GM12878 (cell line): ENCODE results near the gene LITAF. TPM values are rescaled to one million over a fixed set of nuclear protein-coding genes. Genes with fewer than 3 reads are reported as not detected.

Experiments used
- CHD4 ChIP-seq: fragments of 200-600 bp; sonication (generic); IDR thresholded peaks from 2 replicates; pipeline ENCODE4 v1.6.1; 2016; ENCODE audit warnings: mild to moderate bottlenecking
- DPF2 ChIP-seq: fragments of 450-650 bp; IDR thresholded peaks from 2 replicates; pipeline ENCODE4 v1.6.1; 2017; ENCODE audit warnings: mild to moderate bottlenecking
- EP300 ChIP-seq, 2 experiments: fragments of 150-350 bp in 1 of 2; IDR thresholded peaks; 2 replicates each; pipeline ENCODE4 v1.6.1; 2011 to 2012; ENCODE audit warnings: low read depth in 2 of 2, low read length in 2 of 2, borderline replicate concordance in 1 of 2, improper control_type of control experiment in 1 of 2, inconsistent platforms in 1 of 2; ENCODE audit not compliant: control insufficient read depth in 1 of 2
- FOXK2 ChIP-seq: fragments of 450-650 bp; IDR thresholded peaks from 2 replicates; pipeline ENCODE4 v1.6.1; 2017; ENCODE audit warnings: mild to moderate bottlenecking, moderate library complexity
- FOXM1 ChIP-seq: IDR thresholded peaks from 2 replicates; pipeline ENCODE4 v1.6.1; 2012; ENCODE audit warnings: low read depth, mild to moderate bottlenecking, inconsistent platforms, low read length, moderate library complexity
- MEF2A ChIP-seq: IDR thresholded peaks from 2 replicates; pipeline ENCODE4 v1.6.1; 2011; ENCODE audit warnings: low read depth, mild to moderate bottlenecking, low read length, moderate library complexity; ENCODE audit not compliant: insufficient read depth
- MTA3 ChIP-seq: IDR thresholded peaks from 2 replicates; pipeline ENCODE4 v1.6.1; 2012; ENCODE audit warnings: low read length, inconsistent platforms, borderline replicate concordance
- NBN ChIP-seq: fragments of 450-650 bp; IDR thresholded peaks from 2 replicates; pipeline ENCODE4 v1.6.1; 2016
- NR2C2 ChIP-seq: IDR thresholded peaks from 2 replicates; pipeline ENCODE4 v1.6.1; 2011; ENCODE audit warnings: borderline replicate concordance, low read depth; ENCODE audit not compliant: control insufficient read depth, insufficient read length
- PAX8 ChIP-seq: fragments of 450-650 bp; IDR thresholded peaks from 2 replicates; pipeline ENCODE4 v1.6.1; 2017; ENCODE audit warnings: mild to moderate bottlenecking, moderate library complexity
- POU2F2 ChIP-seq: IDR thresholded peaks from 3 replicates; pipeline ENCODE4 v1.6.1; 2011; ENCODE audit warnings: low read depth, mild to moderate bottlenecking, low read length, borderline replicate concordance
- SIX5 ChIP-seq: IDR thresholded peaks from 2 replicates; pipeline ENCODE4 v1.6.1; 2011; ENCODE audit warnings: mild to moderate bottlenecking, low read depth, low read length, moderate library complexity; ENCODE audit not compliant: severe bottlenecking
- SP1 ChIP-seq: IDR thresholded peaks from one replicate; pipeline ENCODE4 v1.6.1; 2011; ENCODE audit warnings: low read depth, low read length
- TBL1XR1 ChIP-seq: IDR thresholded peaks from 2 replicates; pipeline ENCODE4 v1.6.1; 2012; ENCODE audit warnings: low read depth, low read length, improper control_type of control experiment
- TCF12 ChIP-seq: IDR thresholded peaks from 2 replicates; pipeline ENCODE4 v1.6.1; 2011; ENCODE audit warnings: low read depth, mild to moderate bottlenecking, low read length
- polyA plus RNA-seq, 11 experiments: library from polyadenylated mRNA; depleted of rRNA in 4 of 11; unstranded in 6 of 11; stranded (reverse) in 5 of 11; fragments of >200 nt; fragmentation: Nextera tagmentation in 4 of 11; fragmentation: Illumina TruSeq in 1 of 11; extraction: Ambion mirVana in 4 of 11; extraction: Trizol in 1 of 11; gene quantifications; 1 replicate in 1 of 11; 2 replicates in 10 of 11; pipeline versions ENCODE4 v1.2.1 to v1.2.3, GENCODE V29; 2011 to 2016; ENCODE audit warnings: inconsistent platforms in 2 of 11, missing spikeins in 2 of 11, low read depth in 1 of 11
- total RNA-seq, 4 experiments: library from RNA; depleted of rRNA in 3 of 4; stranded (reverse); fragments of >200 nt in 3 of 4; fragmentation: Illumina TruSeq in 1 of 4; extraction: Trizol in 1 of 4; gene quantifications; 2 replicates each; pipeline versions ENCODE4 v1.2.1 to v1.2.3, GENCODE V29; 2013 to 2021
- TF ChIP-seq, protein P1 (sequence below): IDR thresholded peaks from 2 replicates; pipeline ENCODE4 v1.6.1; 2012; ENCODE audit warnings: mild to moderate bottlenecking, low read depth, low read length
- TF ChIP-seq, protein P2 (sequence below): fragments of 450-650 bp; IDR thresholded peaks from 2 replicates; pipeline ENCODE4 v1.6.1; 2017; ENCODE audit warnings: borderline replicate concordance

LITAF gene
- total and polyA plus RNA-seq, 10 of the 15 experiments (the other 5 are each of a cell fraction or from before 2014, with no cell fraction given) = 99.2 to 211 (median 147) TPM

DNA sequence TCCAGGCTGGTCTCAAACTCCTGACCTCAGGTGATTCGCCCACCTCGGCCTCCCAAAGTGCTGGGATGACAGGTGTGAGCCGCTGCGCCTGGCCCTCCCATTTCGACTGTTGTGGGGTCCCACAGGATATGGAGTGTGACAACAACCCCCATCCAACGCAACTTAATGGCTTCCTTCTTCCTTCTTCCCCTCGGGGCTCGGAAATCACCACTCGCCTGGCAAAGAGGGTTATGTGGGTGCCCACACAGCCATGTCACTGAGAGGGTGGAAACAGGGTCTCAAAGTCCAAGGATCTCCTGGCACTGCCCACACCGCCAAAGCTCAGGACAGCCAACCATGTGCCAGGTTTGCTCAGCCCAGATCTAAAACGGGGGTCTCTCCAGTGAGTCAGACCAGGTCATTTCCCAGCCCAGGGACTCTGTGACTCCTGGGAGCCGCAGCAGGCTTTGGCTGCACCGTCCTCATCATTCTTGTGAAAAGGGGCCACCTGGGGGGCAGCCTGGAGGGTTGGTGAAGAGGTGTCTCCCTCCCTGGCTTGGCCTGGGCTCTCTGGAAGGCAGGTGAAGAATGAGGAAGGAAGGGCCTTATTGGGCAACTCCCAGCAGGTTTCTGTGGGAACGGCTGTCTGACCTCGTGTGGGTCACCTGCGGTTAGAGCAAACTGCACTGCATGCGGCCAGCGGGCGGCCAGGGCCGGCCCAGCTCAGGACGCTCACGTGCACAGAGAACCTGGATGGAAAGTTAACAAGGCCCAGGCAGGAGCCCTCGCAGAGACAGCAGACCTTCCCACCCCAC lies 25.3 kb upstream of the LITAF start (continued):
- TF ChIP-seq, protein P1, sequence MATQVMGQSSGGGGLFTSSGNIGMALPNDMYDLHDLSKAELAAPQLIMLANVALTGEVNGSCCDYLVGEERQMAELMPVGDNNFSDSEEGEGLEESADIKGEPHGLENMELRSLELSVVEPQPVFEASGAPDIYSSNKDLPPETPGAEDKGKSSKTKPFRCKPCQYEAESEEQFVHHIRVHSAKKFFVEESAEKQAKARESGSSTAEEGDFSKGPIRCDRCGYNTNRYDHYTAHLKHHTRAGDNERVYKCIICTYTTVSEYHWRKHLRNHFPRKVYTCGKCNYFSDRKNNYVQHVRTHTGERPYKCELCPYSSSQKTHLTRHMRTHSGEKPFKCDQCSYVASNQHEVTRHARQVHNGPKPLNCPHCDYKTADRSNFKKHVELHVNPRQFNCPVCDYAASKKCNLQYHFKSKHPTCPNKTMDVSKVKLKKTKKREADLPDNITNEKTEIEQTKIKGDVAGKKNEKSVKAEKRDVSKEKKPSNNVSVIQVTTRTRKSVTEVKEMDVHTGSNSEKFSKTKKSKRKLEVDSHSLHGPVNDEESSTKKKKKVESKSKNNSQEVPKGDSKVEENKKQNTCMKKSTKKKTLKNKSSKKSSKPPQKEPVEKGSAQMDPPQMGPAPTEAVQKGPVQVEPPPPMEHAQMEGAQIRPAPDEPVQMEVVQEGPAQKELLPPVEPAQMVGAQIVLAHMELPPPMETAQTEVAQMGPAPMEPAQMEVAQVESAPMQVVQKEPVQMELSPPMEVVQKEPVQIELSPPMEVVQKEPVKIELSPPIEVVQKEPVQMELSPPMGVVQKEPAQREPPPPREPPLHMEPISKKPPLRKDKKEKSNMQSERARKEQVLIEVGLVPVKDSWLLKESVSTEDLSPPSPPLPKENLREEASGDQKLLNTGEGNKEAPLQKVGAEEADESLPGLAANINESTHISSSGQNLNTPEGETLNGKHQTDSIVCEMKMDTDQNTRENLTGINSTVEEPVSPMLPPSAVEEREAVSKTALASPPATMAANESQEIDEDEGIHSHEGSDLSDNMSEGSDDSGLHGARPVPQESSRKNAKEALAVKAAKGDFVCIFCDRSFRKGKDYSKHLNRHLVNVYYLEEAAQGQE = no peak
- TF ChIP-seq TBL1XR1 (no peak), EP300 (IDR thresholded peaks at IDR 0.05; ENCODE audit: borderline replicate concordance in 1 of 2, control insufficient read depth in 1 of 2, low read depth in 2 of 2, low read length in 2 of 2) (no peak), NR2C2 (no peak), MTA3 (no peak), MEF2A (no peak), DPF2 (no peak), SP1 (no peak), TCF12 (no peak), FOXK2 (no peak), NBN (no peak), CHD4 (no peak), POU2F2 (no peak), FOXM1 (no peak), PAX8 (no peak), SIX5 (no peak)
- TF ChIP-seq, protein P2, sequence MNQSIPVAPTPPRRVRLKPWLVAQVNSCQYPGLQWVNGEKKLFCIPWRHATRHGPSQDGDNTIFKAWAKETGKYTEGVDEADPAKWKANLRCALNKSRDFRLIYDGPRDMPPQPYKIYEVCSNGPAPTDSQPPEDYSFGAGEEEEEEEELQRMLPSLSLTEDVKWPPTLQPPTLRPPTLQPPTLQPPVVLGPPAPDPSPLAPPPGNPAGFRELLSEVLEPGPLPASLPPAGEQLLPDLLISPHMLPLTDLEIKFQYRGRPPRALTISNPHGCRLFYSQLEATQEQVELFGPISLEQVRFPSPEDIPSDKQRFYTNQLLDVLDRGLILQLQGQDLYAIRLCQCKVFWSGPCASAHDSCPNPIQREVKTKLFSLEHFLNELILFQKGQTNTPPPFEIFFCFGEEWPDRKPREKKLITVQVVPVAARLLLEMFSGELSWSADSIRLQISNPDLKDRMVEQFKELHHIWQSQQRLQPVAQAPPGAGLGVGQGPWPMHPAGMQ = no peak
- TF ChIP-seq, all 136 proteins: peak for 7
